MCF 10A (cell line): Measurements from ENCODE around the gene PTGIS. TPM values are rescaled to one million over a fixed set of nuclear protein-coding genes. Genes with fewer than 3 reads are reported as not detected.

Experiments
- BruUV-seq: library from RNA; stranded (reverse); fragments of 400-500 nt; replicated peaks from 2 replicates; lab custom pipeline; 2021; lab: Mats Ljungman, UMichigan
- CTCF ChIA-PET: fragments of 300-600 bp; sonication (Branson Sonifier 250); formaldehyde crosslinking; extraction: SDS; loops from one replicate; lab custom pipeline; 2021; ENCODE audit warnings: antibody characterized with exemption, inconsistent platforms; lab: Yijun Ruan, JAX
- POLR2A ChIA-PET: fragments of 300-600, 350-650 bp; sonication (Branson Sonifier 250); formaldehyde crosslinking; extraction: SDS; loops from one replicate; lab custom pipeline; 2020; ENCODE audit warnings: antibody characterized with exemption, inconsistent platforms; lab: Yijun Ruan, JAX
- DNase-seq: peaks from one replicate; pipeline ENCODE4 v3.0.0-alpha.2; 2018; ENCODE audit not compliant: unreplicated experiment
- H3K27ac Mint-ChIP-seq: one replicate; pipeline ENCODE4 v1.8.0; 2022; ENCODE audit warnings: mild to moderate bottlenecking, low read depth, mixed read lengths; ENCODE audit not compliant: unreplicated experiment
- H3K27me3 Mint-ChIP-seq: one replicate; pipeline ENCODE4 v1.8.0; 2022; ENCODE audit warnings: mixed read lengths; ENCODE audit not compliant: insufficient read depth, unreplicated experiment
- H3K36me3 Mint-ChIP-seq: one replicate; pipeline ENCODE4 v1.8.0; 2022; ENCODE audit warnings: mild to moderate bottlenecking, moderate library complexity, mixed read lengths; ENCODE audit not compliant: insufficient read depth, unreplicated experiment
- H3K4me1 Mint-ChIP-seq: one replicate; pipeline ENCODE4 v1.8.0; 2022; ENCODE audit warnings: mixed read lengths; ENCODE audit not compliant: insufficient read depth, unreplicated experiment
- H3K4me3 Mint-ChIP-seq: one replicate; pipeline ENCODE4 v1.8.0; 2022; ENCODE audit warnings: mild to moderate bottlenecking, moderate library complexity, mixed read lengths; ENCODE audit not compliant: unreplicated experiment
- H3K9me3 Mint-ChIP-seq: one replicate; pipeline ENCODE4 v1.8.0; 2022; ENCODE audit warnings: mixed read lengths; ENCODE audit not compliant: unreplicated experiment
- CTCF ChIP-seq: fragments of 200-600 bp; IDR thresholded peaks from one replicate; pipeline ENCODE4 v1.8.0; 2022; ENCODE audit warnings: antibody characterized with exemption, mild to moderate bottlenecking; ENCODE audit not compliant: unreplicated experiment
- intact Hi-C: fragments of 100-400 bp; cut with micrococcal nuclease; formaldehyde crosslinking; loops from 2 replicates; pipeline ENCODE4 v1.14.1; 2022
- total RNA-seq: library from RNA; stranded (reverse); gene quantifications from 2 replicates; pipeline ENCODE4 v1.2.3, GENCODE V29; 2022

PTGIS gene
- total RNA-seq, 1 experiment from 2014 or later: not detected

GRCh38 chr20:49497398-49497669 is 70.6 kb downstream of the PTGIS start:
- H3K9me3 Mint-ChIP-seq: no peaks in the 10 kb centered on the region
- no peaks in the 10 kb centered on the region for H3K36me3 Mint-ChIP-seq
- H3K4me1 Mint-ChIP-seq: no peaks in the 10 kb centered on the region
- no peak for TF ChIP-seq CTCF
- intact Hi-C loops: no loop called here
- H3K27me3 Mint-ChIP-seq: peaks cover 16% of the 10 kb centered on the region
- BruUV-seq: no TSS peak
- ChIA-PET CTCF (interaction anchor here (0.6 to 15.0 kb wide), 7 partner anchors 11 to 378 kb away, joined by 3 to 237 read pairs (median 7); no protein-coding TSS in a partner anchor), POLR2A (interaction anchor here (0.7 to 1.1 kb wide), 2 partner anchors 152 to 173 kb away, joined by 3 read pairs; no protein-coding TSS in a partner anchor)
- H3K4me3 Mint-ChIP-seq: no peak overlapping the region
- no peak overlapping the region for H3K27ac Mint-ChIP-seq
- DNase-seq: no peak

GRCh38 chr20:49496553-49497397 is 71.2 kb downstream of the PTGIS start:
- no peak for DNase-seq
- H3K36me3 Mint-ChIP-seq: no peaks in the 10 kb centered on the region
- no peaks in the 10 kb centered on the region for H3K4me1 Mint-ChIP-seq
- intact Hi-C loops: no loop called here
- no peak for TF ChIP-seq CTCF
- peaks cover 21% of the 10 kb centered on the region for H3K27me3 Mint-ChIP-seq
- ChIA-PET CTCF (interaction anchor here (0.5 to 15.0 kb wide), 8 partner anchors 11 to 379 kb away, joined by 3 to 237 read pairs (median 6); no protein-coding TSS in a partner anchor), POLR2A (interaction anchor here (0.7 kb wide), 1 partner anchor 172 kb away, joined by 3 read pairs; no protein-coding TSS in a partner anchor)
- H3K4me3 Mint-ChIP-seq: no peak overlapping the region
- no TSS peak for BruUV-seq
- no peaks in the 10 kb centered on the region for H3K9me3 Mint-ChIP-seq
- no peak overlapping the region for H3K27ac Mint-ChIP-seq

- Mint-ChIP-seq H3K9me3 (no peaks in the 10 kb centered on the region), H3K27ac (no peak overlapping the region), H3K36me3 (no peaks in the 10 kb centered on the region), H3K4me3 (no peak overlapping the region), H3K4me1 (no peaks in the 10 kb centered on the region), H3K27me3 (peaks cover 29% of the 10 kb centered on the region)
- ChIA-PET CTCF (interaction anchor here (0.7 to 2.9 kb wide), 3 partner anchors 12 to 112 kb away, joined by 3 to 20 read pairs (median 7); no protein-coding TSS in a partner anchor), POLR2A (no interaction called here)
- intact Hi-C loops: no loop called here
- no peak for TF ChIP-seq CTCF
- no TSS peak for BruUV-seq
- DNase-seq: no peak
Measured at GRCh38 chr20:49496043-49496442, 71.9 kb downstream of the PTGIS start.

- peaks cover 42% of the 10 kb centered on the region for H3K27me3 Mint-ChIP-seq
- CTCF ChIA-PET: interaction anchor here (0.6 to 4.9 kb wide), 4 partner anchors 16 to 586 kb away, joined by 3 to 36 read pairs (median 4); no protein-coding TSS in a partner anchor
Measured at GRCh38 chr20:49490689-49491088, 77.2 kb downstream of the PTGIS start.

More at GRCh38 chr20:49490689-49491088, 77.2 kb downstream of the PTGIS start:
- TF ChIP-seq CTCF: no peak
- Mint-ChIP-seq H3K9me3 (no peaks in the 10 kb centered on the region), H3K4me3 (no peak overlapping the region), H3K4me1 (no peaks in the 10 kb centered on the region), H3K27ac (no peak overlapping the region), H3K36me3 (no peaks in the 10 kb centered on the region)
- no peak for DNase-seq
- intact Hi-C loops: no loop called here
- no TSS peak for BruUV-seq
- POLR2A ChIA-PET: no interaction called here
